Mesodermal cell (in vitro differentiated cells): ENCODE results near the gene ALOX5AP.

Experiments used
- H3K27ac ChIP-seq: 2 replicates; pipeline ENCODE4 v1.7.0; 2013; ENCODE audit warnings: mild to moderate bottlenecking, low read depth, low read length, moderate library complexity; ENCODE audit not compliant: severe bottlenecking
- H3K36me3 ChIP-seq: 2 replicates; pipeline ENCODE4 v1.7.1; 2013; ENCODE audit warnings: mild to moderate bottlenecking, low read length, moderate library complexity; ENCODE audit not compliant: control insufficient read depth, insufficient read depth
- H3K4me1 ChIP-seq: one replicate; pipeline ENCODE4 v1.7.1; 2013; ENCODE audit warnings: mild to moderate bottlenecking, low read length; ENCODE audit not compliant: insufficient read depth, control insufficient read depth, poor library complexity, severe bottlenecking
- H3K4me3 ChIP-seq: 2 replicates; pipeline ENCODE4 v1.7.0; 2013; ENCODE audit warnings: low read length, control low read depth, mild to moderate bottlenecking; ENCODE audit not compliant: insufficient read depth, poor library complexity, severe bottlenecking; ENCODE audit errors: extremely low read depth
- H3K9me3 ChIP-seq: 2 replicates; pipeline ENCODE4 v1.7.1; 2013; ENCODE audit warnings: mild to moderate bottlenecking, low read length, moderate library complexity; ENCODE audit not compliant: control insufficient read depth
- WGBS, 2 experiments: methylation state at CpG; one replicate each; pipeline ENCODE4 v1.1.5; 2013; ENCODE audit warnings: missing lambda C conversion rate in 2 of 2; ENCODE audit not compliant: insufficient coverage in 2 of 2; 5-methylcytosine and 5-hydroxymethylcytosine counted together

Gene ALOX5AP

GRCh38 chr13:30748717-30749116 is 13.4 kb downstream of the ALOX5AP start:
- WGBS, 2 experiments: 86 to 87% methylated on average over 2 of the region's 2 CpGs
- no peaks in the 10 kb centered on the region for H3K36me3 ChIP-seq

GRCh38 chr13:30750036-30750435 is 14.7 kb downstream of the ALOX5AP start:
- 89 to 91% methylated on average over 4 of the region's 4 CpGs for WGBS, 2 experiments
- Histone ChIP-seq H3K9me3 (peaks cover 3% of the 10 kb centered on the region), H3K27ac (no peak overlapping the region), H3K36me3 (no peaks in the 10 kb centered on the region), H3K4me3 (no peak overlapping the region), H3K4me1 (peaks cover 18% of the 10 kb centered on the region)

More at GRCh38 chr13:30748717-30749116, 13.4 kb downstream of the ALOX5AP start:
- peaks cover 28% of the 10 kb centered on the region for H3K4me1 ChIP-seq
- H3K4me3 ChIP-seq: no peak overlapping the region
- no peak overlapping the region for H3K27ac ChIP-seq
- peaks cover 3% of the 10 kb centered on the region for H3K9me3 ChIP-seq

DNA sequence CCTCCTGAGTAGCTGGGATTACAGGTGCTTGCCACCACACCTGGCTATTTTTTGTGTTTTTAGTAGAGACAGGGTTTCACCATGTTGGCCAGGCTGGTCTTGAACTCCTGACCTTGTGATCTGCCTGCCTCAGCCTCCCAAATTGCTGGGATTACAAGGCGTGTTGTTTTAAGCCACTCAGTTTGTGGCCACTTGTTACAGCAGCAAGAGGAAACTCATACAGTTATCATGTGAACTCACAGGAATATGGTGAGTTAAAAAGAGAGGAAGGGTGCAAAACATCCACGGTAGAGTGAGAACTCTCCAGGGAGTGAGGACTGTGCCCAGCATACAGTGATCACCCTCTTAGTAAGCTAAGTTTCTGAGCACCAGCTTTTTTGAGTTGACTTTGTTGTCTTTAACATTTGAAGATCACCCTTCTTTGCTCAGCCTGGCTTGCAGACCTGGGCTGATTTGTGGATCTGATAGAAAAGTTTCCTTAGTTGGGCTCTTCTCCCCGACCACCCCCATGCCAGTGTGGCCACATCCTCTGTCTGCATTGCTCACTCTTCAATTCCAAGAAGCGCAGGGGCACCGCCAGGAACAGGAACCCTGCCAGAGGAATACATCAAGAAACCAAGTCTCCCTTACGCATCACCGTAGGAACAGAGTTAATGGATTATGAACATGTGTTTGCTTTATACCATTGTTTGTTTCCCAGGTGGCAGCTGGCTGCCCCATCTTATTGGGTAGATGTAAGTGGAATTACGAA is 16.0 kb downstream of the ALOX5AP start:
- peaks cover 10% of the 10 kb centered on the region for H3K4me1 ChIP-seq
- H3K9me3 ChIP-seq: peaks cover 3% of the 10 kb centered on the region
- no peak overlapping the region for H3K27ac ChIP-seq
- 93 to 100% methylated on average over 4 to 7 of the region's 8 CpGs for WGBS, 2 experiments
- H3K4me3 ChIP-seq: no peak overlapping the region
- no peaks in the 10 kb centered on the region for H3K36me3 ChIP-seq

GRCh38 chr13:30752201-30752797 is 17.0 kb downstream of the ALOX5AP start:
- peaks cover 3% of the 10 kb centered on the region for H3K9me3 ChIP-seq
- H3K36me3 ChIP-seq: no peaks in the 10 kb centered on the region
- H3K4me3 ChIP-seq: no peak overlapping the region
- no peak overlapping the region for H3K27ac ChIP-seq
- 92 to 95% methylated on average over 8 to 11 of the region's 11 CpGs for WGBS, 2 experiments
- peaks cover 4% of the 10 kb centered on the region for H3K4me1 ChIP-seq

GRCh38 chr13:30753030-30753616 is 17.8 kb downstream of the ALOX5AP start:
- Histone ChIP-seq H3K9me3 (peaks cover 3% of the 10 kb centered on the region), H3K27ac (no peak overlapping the region), H3K4me3 (no peak overlapping the region), H3K36me3 (no peaks in the 10 kb centered on the region), H3K4me1 (peaks cover 4% of the 10 kb centered on the region)
- 92 to 96% methylated on average over 4 to 8 of the region's 8 CpGs for WGBS, 2 experiments

DNA sequence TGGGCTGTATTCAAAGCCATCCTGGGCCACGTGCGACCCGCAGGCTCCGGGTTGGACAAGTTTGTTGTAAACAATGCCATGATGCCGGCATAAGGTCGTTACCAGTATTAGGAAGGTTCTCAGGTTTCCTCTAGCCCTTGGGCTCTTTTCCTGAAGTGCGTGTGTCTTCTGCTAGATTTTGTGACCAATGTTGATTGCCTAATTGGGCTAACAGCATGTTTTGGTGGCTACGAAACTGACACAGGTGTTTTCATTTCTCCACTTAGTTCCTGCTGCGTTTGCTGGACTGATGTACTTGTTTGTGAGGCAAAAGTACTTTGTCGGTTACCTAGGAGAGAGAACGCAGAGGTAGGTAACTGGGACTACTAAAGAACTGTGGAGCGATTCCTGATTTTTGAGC is 20.3 kb downstream of the ALOX5AP start:
- Histone ChIP-seq H3K9me3 (peaks cover 3% of the 10 kb centered on the region), H3K4me3 (no peak overlapping the region), H3K4me1 (peaks cover 8% of the 10 kb centered on the region), H3K36me3 (no peaks in the 10 kb centered on the region), H3K27ac (no peak overlapping the region)
- WGBS, 2 experiments: 92 to 93% methylated on average over 12 of the region's 12 CpGs

DNA sequence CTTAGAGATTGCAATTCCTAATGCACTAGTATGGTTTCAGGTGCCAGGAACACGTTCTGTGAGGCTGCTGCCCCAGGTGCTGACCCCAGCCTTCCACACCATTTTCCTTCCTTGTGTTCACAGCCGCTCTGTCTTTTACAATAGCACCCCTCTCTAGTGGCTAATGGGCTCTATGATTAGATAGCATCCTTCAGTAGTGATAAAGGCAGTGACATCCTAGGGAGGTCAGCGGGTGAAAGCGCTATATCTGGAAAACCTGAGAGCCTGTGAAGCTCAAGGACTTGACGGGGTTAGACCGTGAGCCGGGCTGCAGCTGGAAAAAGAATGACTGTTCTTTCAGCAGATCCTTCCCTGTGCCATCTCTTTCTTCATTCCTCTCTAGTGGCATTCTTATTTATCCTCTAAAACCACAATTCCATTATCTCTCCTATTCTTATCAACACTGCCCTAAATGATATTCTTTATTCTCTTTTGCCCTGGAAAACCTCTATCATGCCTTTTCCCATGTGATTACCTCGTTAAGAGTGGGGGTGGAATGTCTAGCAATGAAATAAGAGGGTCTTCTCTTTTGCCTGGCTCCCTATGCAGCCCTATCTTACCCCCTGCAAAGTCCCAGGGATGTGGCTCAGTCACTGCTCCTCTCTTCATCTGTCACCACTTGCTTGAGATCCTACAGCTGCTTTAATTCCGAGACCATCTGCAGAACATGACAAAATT is 21.8 kb downstream of the ALOX5AP start:
- Histone ChIP-seq H3K27ac (no peak overlapping the region), H3K36me3 (no peaks in the 10 kb centered on the region), H3K4me1 (peaks cover 15% of the 10 kb centered on the region), H3K9me3 (no peaks in the 10 kb centered on the region), H3K4me3 (no peak overlapping the region)
- 80% methylated on average over 7 of the region's 9 CpGs for WGBS, 2 experiments

GRCh38 chr13:30759748-30760147 is 24.4 kb downstream of the ALOX5AP start:
- H3K36me3 ChIP-seq: no peaks in the 10 kb centered on the region

GRCh38 chr13:30762643-30763042 is 27.3 kb downstream of the ALOX5AP start:
- H3K9me3 ChIP-seq: no peaks in the 10 kb centered on the region
- no peaks in the 10 kb centered on the region for H3K36me3 ChIP-seq
- H3K4me3 ChIP-seq: no peak overlapping the region
- H3K27ac ChIP-seq: no peak overlapping the region
- WGBS, 2 experiments: 98 to 100% methylated on average over 4 of the region's 4 CpGs
- peaks cover 19% of the 10 kb centered on the region for H3K4me1 ChIP-seq

More at GRCh38 chr13:30759748-30760147, 24.4 kb downstream of the ALOX5AP start:
- Histone ChIP-seq H3K27ac (no peak overlapping the region), H3K4me1 (peaks cover 16% of the 10 kb centered on the region), H3K9me3 (no peaks in the 10 kb centered on the region), H3K4me3 (no peak overlapping the region)
- WGBS, 2 experiments: 100% methylated on average over 1 of the region's 3 CpGs

DNA sequence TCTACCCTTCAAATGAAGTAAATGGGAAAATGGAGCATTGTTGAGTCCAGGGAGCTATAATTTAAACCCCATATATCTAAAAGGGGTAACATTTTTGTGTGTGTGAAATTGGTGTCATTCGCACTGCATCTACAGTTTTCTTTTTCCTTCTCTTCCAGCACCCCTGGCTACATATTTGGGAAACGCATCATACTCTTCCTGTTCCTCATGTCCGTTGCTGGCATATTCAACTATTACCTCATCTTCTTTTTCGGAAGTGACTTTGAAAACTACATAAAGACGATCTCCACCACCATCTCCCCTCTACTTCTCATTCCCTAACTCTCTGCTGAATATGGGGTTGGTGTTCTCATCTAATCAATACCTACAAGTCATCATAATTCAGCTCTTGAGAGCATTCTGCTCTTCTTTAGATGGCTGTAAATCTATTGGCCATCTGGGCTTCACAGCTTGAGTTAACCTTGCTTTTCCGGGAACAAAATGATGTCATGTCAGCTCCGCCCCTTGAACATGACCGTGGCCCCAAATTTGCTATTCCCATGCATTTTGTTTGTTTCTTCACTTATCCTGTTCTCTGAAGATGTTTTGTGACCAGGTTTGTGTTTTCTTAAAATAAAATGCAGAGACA is 28.6 kb downstream of the ALOX5AP start:
- Histone ChIP-seq H3K4me3 (no peak overlapping the region), H3K9me3 (no peaks in the 10 kb centered on the region), H3K27ac (no peak overlapping the region), H3K36me3 (no peaks in the 10 kb centered on the region), H3K4me1 (peaks cover 19% of the 10 kb centered on the region)
- 90 to 94% methylated on average over 4 to 6 of the region's 8 CpGs for WGBS, 2 experiments
